Right lobe of liver (tissue), 6 donors: ENCODE measurements around the gene CEP85L. TPM values are rescaled to one million over a fixed set of nuclear protein-coding genes. Genes with fewer than 3 reads are reported as not detected.

Source experiments
- ATAC-seq, 4 donors: fragments of 200-7000 bp; cut with Tn5 transposase; one replicate each; pipeline ENCODE4 v1.9.1; 2020; ENCODE audit warnings: mild to moderate bottlenecking in 4 of 4, moderate library complexity in 4 of 4
- DNase-seq, 3 donors: peaks; one replicate each; pipeline ENCODE4 v3.0.0-alpha.2; 2020
- H3K27ac ChIP-seq, 3 donors: fragments of 200-600 bp; one replicate each; pipeline ENCODE4 v1.8.0; 2022
- H3K27me3 ChIP-seq, 2 donors: fragments of 200-600 bp; one replicate each; pipeline ENCODE4 v1.8.0; 2022
- H3K36me3 ChIP-seq, 4 donors: fragments of 200-600 bp; sonication (generic) in 1 of 4; one replicate each; pipeline versions ENCODE4 v1.5.1 to v1.8.0; 2017 to 2022; ENCODE audit warnings: control low read depth in 1 of 4
- H3K4me1 ChIP-seq, 4 donors: fragments of 200-600 bp; sonication (generic) in 1 of 4; one replicate each; pipeline versions ENCODE4 v1.5.1 to v1.8.0; 2017 to 2022; ENCODE audit warnings: control low read depth in 1 of 4
- H3K4me3 ChIP-seq, 3 donors: fragments of 200-600 bp; one replicate each; pipeline ENCODE4 v1.8.0; 2022
- H3K9me3 ChIP-seq, 4 donors: fragments of 200-600 bp; sonication (generic) in 1 of 4; one replicate each; pipeline versions ENCODE4 v1.5.1 to v1.8.0; 2017 to 2022; ENCODE audit warnings: control low read depth in 1 of 4
- POLR2A ChIP-seq: fragments of 450-650 bp; IDR thresholded peaks from one replicate; pipeline ENCODE4 v1.6.1; 2017; ENCODE audit warnings: antibody characterized with exemption, mild to moderate bottlenecking
- WGBS: methylation state at CpG from one replicate; pipeline ENCODE4 v1.1.6; 2018; ENCODE audit warnings: low coverage, low lambda C conversion rate; ENCODE audit not compliant: insufficient coverage; ENCODE audit errors: missing lambda C conversion rate; 5-methylcytosine and 5-hydroxymethylcytosine counted together
- intact Hi-C, 2 donors: fragments of 100-400 bp; cut with DNase I; formaldehyde crosslinking; loops; one replicate each; pipeline versions ENCODE4 v1.11.2 to v1.14.1; 2022
- total RNA-seq, 6 experiments: library from RNA; depleted of rRNA in 2 of 6; stranded (reverse); fragments of >200 nt in 2 of 6; fragmentation: NEBNext Ultra II Directional in 3 of 6; extraction: Animal tissue kit (Norgen Biotek cat#: 25700) in 3 of 6; gene quantifications; one replicate each; pipeline versions ENCODE4 v1.1.0 to v1.2.4, GENCODE V29; 2016 to 2023
- TF ChIP-seq, protein P1 (sequence below), 4 donors: fragments of 200-600 bp in 3 of 4; fragments of 450-650 bp in 1 of 4; IDR thresholded peaks; one replicate each; pipeline versions ENCODE4 v1.5.1 to v1.8.0; 2016 to 2022; ENCODE audit warnings: antibody characterized with exemption in 4 of 4, mild to moderate bottlenecking in 2 of 4
- donor health status: DM: no; HTN: yes; CAD: no.
- donor health status: DM: no; HTN: no; CAD: no.
- donor health status: DM: no; HTN: no; CAD: no.
- donor health status: DM: no; HTN: yes; CAD: no.
- donor health status: DM: no; HTN: yes; CAD: no.

CEP85L gene
- total RNA-seq, 6 experiments from 2014 or later = 2.9 to 8.7 (median 4.1) TPM

DNA sequence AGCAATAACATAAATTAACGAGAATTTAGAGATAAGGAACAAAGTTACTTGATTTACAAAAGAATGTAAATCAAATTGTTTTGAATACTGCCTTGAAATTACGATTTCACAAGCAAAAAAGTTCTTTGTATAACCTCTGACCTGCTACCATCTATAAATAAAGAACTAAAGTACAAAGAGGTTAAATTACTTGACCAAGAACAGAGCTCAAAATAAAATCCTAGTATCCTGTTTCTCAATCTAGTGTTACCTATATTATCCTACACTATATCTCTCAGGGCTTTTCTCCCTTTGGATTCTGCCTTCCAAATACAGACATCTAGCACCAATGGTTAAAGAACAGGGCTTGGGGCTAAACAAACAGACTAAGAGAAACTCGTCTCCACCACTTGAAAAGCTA is 59.5 kb downstream of the CEP85L start:
- no peak for DNase-seq
- Histone ChIP-seq H3K27ac (no peak overlapping the region), H3K4me3 (no peak overlapping the region), H3K27me3 (no peaks in the 10 kb centered on the region), H3K36me3 (no peaks in the 10 kb centered on the region), H3K4me1 (peaks cover 0 to 14% (median 0%) of the 10 kb centered on the region in 4 donors), H3K9me3 (no peaks in the 10 kb centered on the region)
- peak in 2 of 4 donors; percentile 38 to 67 for ATAC-seq
- TF ChIP-seq POLR2A = no peak
- TF ChIP-seq, protein P1, sequence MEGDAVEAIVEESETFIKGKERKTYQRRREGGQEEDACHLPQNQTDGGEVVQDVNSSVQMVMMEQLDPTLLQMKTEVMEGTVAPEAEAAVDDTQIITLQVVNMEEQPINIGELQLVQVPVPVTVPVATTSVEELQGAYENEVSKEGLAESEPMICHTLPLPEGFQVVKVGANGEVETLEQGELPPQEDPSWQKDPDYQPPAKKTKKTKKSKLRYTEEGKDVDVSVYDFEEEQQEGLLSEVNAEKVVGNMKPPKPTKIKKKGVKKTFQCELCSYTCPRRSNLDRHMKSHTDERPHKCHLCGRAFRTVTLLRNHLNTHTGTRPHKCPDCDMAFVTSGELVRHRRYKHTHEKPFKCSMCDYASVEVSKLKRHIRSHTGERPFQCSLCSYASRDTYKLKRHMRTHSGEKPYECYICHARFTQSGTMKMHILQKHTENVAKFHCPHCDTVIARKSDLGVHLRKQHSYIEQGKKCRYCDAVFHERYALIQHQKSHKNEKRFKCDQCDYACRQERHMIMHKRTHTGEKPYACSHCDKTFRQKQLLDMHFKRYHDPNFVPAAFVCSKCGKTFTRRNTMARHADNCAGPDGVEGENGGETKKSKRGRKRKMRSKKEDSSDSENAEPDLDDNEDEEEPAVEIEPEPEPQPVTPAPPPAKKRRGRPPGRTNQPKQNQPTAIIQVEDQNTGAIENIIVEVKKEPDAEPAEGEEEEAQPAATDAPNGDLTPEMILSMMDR (IDR thresholded peaks at IDR 0.05) = no peak
- WGBS = 34% methylated on average over 3 of the region's 3 CpGs
- intact Hi-C loops = no loop called here

GRCh38 chr6:118589649-118590365 is 61.6 kb downstream of the CEP85L start:
- Histone ChIP-seq H3K9me3 (no peaks in the 10 kb centered on the region), H3K4me1 (peaks cover 0 to 14% (median 0%) of the 10 kb centered on the region in 4 donors), H3K4me3 (no peak overlapping the region), H3K27me3 (no peaks in the 10 kb centered on the region), H3K36me3 (no peaks in the 10 kb centered on the region), H3K27ac (no peak overlapping the region)
- DNase-seq (no peak), ATAC-seq (no peak)
- intact Hi-C loops = no loop called here
- 65% methylated on average over 6 of the region's 6 CpGs for WGBS
- TF ChIP-seq POLR2A = no peak

GRCh38 chr6:118589186-118589585 is 62.2 kb downstream of the CEP85L start:
- no peak for DNase-seq
- Histone ChIP-seq H3K36me3 (no peaks in the 10 kb centered on the region), H3K9me3 (no peaks in the 10 kb centered on the region), H3K27ac (no peak overlapping the region), H3K4me1 (peaks cover 0 to 14% (median 0%) of the 10 kb centered on the region in 4 donors), H3K4me3 (no peak overlapping the region), H3K27me3 (no peaks in the 10 kb centered on the region)
- ATAC-seq = no peak
- WGBS = 81% methylated on average over 4 of the region's 4 CpGs
- intact Hi-C loops = no loop called here
- TF ChIP-seq POLR2A = no peak
- TF ChIP-seq, protein P1 (IDR thresholded peaks at IDR 0.05) = no peak

- H3K36me3 ChIP-seq = no peaks in the 10 kb centered on the region
- no peak for ATAC-seq
- peaks cover 0 to 14% (median 0%) of the 10 kb centered on the region in 4 donors for H3K4me1 ChIP-seq
- WGBS = 87% methylated on average over 4 of the region's 5 CpGs
- intact Hi-C loops = no loop called here
- TF ChIP-seq, protein P1 (IDR thresholded peaks at IDR 0.05) = no peak
- TF ChIP-seq POLR2A = no peak
- no peaks in the 10 kb centered on the region for H3K27me3 ChIP-seq
- H3K27ac ChIP-seq = no peak overlapping the region
- H3K9me3 ChIP-seq = no peaks in the 10 kb centered on the region
- no peak overlapping the region for H3K4me3 ChIP-seq
- no peak for DNase-seq
Measured at GRCh38 chr6:118588626-118589025, 62.8 kb downstream of the CEP85L start.

DNA sequence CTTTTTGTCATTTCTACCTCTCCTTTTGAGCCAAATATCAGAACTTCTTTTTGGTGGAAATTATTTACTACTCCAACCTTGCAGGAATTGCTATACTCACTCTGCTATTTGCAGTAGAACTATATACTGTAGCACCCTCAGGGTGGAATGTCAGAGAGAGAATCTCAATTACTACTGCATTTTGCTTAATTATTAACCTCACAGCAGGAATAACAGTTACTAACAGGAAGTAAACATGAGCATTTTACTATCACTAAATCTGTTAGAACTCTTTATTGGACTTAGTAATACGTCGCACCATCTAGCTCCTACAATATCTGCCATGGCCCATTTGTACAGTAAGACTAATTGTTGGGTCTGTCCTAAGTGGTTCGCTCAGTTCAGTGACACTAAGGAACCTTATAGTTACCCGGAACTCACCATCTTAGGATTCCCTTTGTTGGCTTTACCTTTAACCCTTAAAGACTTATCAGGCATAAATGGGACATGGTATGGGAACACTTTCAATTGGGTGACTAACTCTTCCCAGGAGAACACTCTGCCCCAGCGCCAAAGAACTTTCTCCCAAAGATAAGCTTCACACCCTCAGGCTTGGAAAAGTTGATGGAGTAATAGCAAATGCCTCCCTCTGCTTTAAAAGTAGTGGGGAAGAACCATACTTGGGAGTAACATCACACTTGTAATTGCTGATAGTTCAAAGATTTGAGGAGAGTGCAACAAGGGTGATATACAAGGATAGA is 64.5 kb downstream of the CEP85L start:
- Histone ChIP-seq H3K4me1 (peaks cover 0 to 5% (median 0%) of the 10 kb centered on the region in 4 donors), H3K36me3 (no peaks in the 10 kb centered on the region), H3K27ac (no peak overlapping the region), H3K27me3 (no peaks in the 10 kb centered on the region), H3K9me3 (no peaks in the 10 kb centered on the region), H3K4me3 (no peak overlapping the region)
- WGBS = 83% methylated on average over 5 of the region's 5 CpGs
- ATAC-seq (peak in 2 of 4 donors; percentile 35 to 69), DNase-seq (no peak)
- TF ChIP-seq, protein P1 (IDR thresholded peaks at IDR 0.05) = no peak
- no peak for TF ChIP-seq POLR2A
- intact Hi-C loops = no loop called here
